ENCODE data around the gene NEMF.
"Not testable (repeated sequence)": the region's sequence is repeated elsewhere in the genome, so short reads cannot be mapped to it uniquely, and the experiment has no call there.

Gene NEMF

GRCh38 chr14:49816844-49817243 lies 35.7 kb downstream of the NEMF start:
- no peak for DNase-seq (ENCODE audit: low spot score)

GRCh38 chr14:49816118-49816517 lies 36.5 kb downstream of the NEMF start:
- not testable (repeated sequence) for DNase-seq (ENCODE audit: low spot score)

GRCh38 chr14:49808780-49809179 lies 43.8 kb downstream of the NEMF start:
- no peak for DNase-seq (ENCODE audit: low spot score)

GRCh38 chr14:49796025-49796424 lies 56.6 kb downstream of the NEMF start:
- DNase-seq (ENCODE audit: low spot score): no peak

- DNase-seq (ENCODE audit: low spot score): no peak
Observed at GRCh38 chr14:49792618-49793017, 60.0 kb downstream of the NEMF start.

GRCh38 chr14:49786315-49786714 lies 66.3 kb downstream of the NEMF start:
- DNase-seq (ENCODE audit: low spot score): no peak

- DNase-seq (ENCODE audit: low spot score): no peak
Observed at GRCh38 chr14:49783394-49784014, 69.1 kb downstream of the NEMF start.

- DNase-seq (ENCODE audit: low spot score): not testable (repeated sequence)
Observed at GRCh38 chr14:49781040-49781439, 71.5 kb downstream of the NEMF start.

GRCh38 chr14:49778421-49778820 lies 74.2 kb downstream of the NEMF start:
- no peak for DNase-seq (ENCODE audit: low spot score)

GRCh38 chr14:49774106-49774505 lies 78.5 kb downstream of the NEMF start:
- no peak for DNase-seq (ENCODE audit: low spot score)

- not testable (repeated sequence) for DNase-seq (ENCODE audit: low spot score)
Observed at GRCh38 chr14:49771691-49772090, 80.9 kb downstream of the NEMF start.

- DNase-seq (ENCODE audit: low spot score): no peak
Observed at GRCh38 chr14:49770212-49770817, 82.3 kb downstream of the NEMF start.

GRCh38 chr14:49769581-49770211 lies 82.9 kb downstream of the NEMF start:
- DNase-seq (ENCODE audit: low spot score): no peak

GRCh38 chr14:49769171-49769570 lies 83.4 kb downstream of the NEMF start:
- DNase-seq (ENCODE audit: low spot score): peak; percentile 4

- DNase-seq (ENCODE audit: low spot score): peak; percentile 40
Observed at GRCh38 chr14:49768301-49769121, 84.1 kb downstream of the NEMF start.

- peak; percentile 73 for DNase-seq (ENCODE audit: low spot score)
Observed at GRCh38 chr14:49767571-49768300, 84.9 kb downstream of the NEMF start, which contains the start of gene KLHDC2. Gene KLHDC2, plus strand, starts transcription at chr14:49768153. Its CDS starts 316 bp downstream, at chr14:49768469.

GRCh38 chr14:49767270-49767570 lies 85.4 kb downstream of the NEMF start:
- DNase-seq (ENCODE audit: low spot score): no peak

- peak; percentile 4 for DNase-seq (ENCODE audit: low spot score)
Observed at GRCh38 chr14:49766839-49767238, 85.7 kb downstream of the NEMF start.

GRCh38 chr14:49761839-49762551 lies 90.6 kb downstream of the NEMF start:
- DNase-seq (ENCODE audit: low spot score): no peak

- no peak for DNase-seq (ENCODE audit: low spot score)
Observed at GRCh38 chr14:49755378-49755777, 97.2 kb downstream of the NEMF start.

GRCh38 chr14:49754570-49755097 lies 98.0 kb downstream of the NEMF start:
- no peak for DNase-seq (ENCODE audit: low spot score)

Measured in NAMALWA (cell line).